ENCODE results near the gene GRB2.

DNA sequence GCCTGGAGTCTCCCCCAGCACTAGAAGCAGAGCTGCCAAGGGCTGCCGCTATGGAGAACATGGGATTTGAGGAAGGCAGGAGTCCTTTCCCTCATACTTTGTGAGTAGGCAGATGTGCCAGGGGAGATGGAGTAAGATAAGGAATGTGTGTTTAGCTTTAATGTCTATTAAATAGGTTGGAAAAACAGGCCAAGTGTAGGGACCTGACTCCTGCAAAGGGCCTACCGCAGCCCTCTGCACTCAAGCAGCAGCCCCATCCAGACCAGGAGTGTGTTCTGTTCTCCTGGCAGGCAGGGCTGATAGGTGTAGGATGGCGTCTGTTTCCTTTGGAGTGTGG is 132.7 kb downstream of the GRB2 start:
- TF ChIP-seq EZH2 (IDR thresholded peaks at IDR 0.05; ENCODE audit: insufficient read depth, poor library complexity, severe bottlenecking) (no peak), EZH2phosphoT487 (IDR thresholded peaks at IDR 0.05; ENCODE audit: insufficient read depth, low read depth) (no peak)

All from GM23248 (cell line).